Measurements from ENCODE around the gene ARMS2.
A peak's percentile ranks its signal among the peaks of the same experiment; 100 is the strongest.

ARMS2 gene, protein sequence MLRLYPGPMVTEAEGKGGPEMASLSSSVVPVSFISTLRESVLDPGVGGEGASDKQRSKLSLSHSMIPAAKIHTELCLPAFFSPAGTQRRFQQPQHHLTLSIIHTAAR

DNA sequence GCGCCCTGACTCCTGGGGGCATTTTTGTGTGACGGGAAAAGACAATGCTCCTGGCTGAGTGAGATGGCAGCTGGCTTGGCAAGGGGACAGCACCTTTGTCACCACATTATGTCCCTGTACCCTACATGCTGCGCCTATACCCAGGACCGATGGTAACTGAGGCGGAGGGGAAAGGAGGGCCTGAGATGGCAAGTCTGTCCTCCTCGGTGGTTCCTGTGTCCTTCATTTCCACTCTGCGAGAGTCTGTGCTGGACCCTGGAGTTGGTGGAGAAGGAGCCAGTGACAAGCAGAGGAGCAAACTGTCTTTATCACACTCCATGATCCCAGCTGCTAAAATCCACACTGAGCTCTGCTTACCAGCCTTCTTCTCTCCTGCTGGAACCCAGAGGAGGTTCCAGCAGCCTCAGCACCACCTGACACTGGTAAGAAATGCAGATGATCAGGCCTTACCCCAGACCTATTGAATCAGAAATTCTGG, at the start of gene ARMS2:
Gene ARMS2 (plus strand): TSS at position 51 of the 478 bp plus-strand sequence. CDS start 75 bp downstream, at position 126.
- no peak for DNase-seq

DNA sequence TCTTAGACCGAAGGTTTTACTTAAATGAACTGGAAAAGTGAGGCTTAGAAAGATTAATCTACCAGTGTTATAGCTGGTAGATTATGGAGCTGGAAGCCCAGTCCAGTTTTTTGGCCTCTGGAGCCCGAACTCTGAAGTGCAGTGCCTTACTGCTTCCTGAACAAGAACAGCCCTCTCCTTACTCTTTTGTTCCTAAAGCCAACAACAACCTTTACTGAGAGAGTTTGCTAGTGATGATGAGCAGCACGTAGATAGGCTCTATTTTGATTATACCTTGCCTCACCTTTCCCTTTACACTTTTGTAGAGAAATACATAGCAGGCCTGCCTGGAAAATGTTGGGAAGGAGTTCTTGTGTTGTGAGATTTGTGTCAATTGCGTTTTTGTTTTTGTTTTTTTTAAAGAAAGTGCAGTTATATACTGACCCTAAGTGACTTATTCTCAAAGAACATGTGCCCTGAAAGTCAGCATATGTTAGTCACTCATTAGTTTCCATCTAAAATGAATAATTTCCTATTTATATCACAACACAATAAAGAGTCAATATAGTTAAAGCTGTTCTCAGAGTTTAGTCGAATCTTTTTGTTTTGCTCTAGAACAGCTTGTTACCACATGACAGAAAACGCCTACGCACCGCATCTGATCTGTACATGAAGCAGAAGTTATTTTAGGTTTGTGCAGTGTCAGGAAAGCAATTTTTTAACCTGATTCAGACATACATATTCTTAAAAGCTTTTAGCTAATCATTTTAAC, 46.9 kb upstream of the ARMS2 start:
- peak in 1 of 2 donors; percentile 44 for DNase-seq

DNA sequence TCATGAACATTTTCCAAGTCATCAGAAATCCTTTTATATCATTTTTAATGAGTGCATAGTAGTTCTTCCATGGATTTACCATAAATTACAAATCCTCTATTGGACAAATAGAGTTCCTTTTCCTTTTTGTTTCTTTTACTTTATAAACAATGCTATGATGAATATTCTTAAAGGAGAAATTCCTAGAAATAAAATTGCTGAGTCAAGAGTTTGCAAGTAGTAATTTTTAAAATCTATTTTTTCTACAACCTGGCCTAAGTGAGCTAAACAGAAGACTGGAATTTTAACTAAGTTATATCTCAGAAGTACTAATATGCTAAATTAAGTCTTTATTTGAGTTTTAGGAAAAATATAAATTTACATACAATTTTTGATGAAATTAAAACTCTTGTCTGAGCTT, 41.1 kb upstream of the ARMS2 start:
- no peak for DNase-seq

DNA sequence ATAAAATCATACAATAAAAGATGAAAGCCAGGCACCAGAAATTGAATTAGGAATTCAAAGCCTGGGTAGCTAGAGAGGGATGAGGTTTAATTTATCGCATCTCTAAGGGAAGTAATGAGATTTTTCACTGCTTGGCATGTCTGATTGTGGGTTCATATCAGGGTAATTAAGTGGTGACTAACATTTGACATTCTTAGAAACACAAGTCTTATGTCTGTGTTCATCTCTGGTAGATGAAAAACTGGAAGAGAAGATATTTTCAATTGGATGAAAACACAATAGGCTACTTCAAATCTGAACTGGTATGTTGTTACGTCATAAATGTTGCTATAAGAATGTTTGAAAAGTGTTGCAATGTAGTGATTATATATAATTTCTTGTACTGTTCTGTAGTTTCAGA, 36.8 kb upstream of the ARMS2 start:
- no peak for DNase-seq

DNA sequence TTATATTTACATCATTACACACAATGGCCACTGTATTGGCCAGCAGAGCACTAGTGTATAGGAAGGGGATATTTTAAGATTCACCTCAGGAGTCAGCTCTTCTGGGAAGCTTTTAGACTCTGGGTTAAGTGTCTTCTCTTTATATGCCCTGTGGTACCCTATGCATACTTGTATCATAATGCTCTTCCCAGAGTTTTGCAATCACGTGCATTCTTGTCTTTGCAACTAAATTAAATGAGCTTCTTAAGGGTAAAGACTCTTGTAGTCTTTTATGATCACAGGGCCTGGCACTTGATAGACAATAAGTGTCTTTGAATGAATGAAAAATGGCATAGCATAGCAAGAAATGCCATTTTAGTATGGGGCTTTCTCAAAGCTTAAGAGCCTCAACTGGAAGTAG, 35.4 kb upstream of the ARMS2 start:
- DNase-seq: no peak

DNA sequence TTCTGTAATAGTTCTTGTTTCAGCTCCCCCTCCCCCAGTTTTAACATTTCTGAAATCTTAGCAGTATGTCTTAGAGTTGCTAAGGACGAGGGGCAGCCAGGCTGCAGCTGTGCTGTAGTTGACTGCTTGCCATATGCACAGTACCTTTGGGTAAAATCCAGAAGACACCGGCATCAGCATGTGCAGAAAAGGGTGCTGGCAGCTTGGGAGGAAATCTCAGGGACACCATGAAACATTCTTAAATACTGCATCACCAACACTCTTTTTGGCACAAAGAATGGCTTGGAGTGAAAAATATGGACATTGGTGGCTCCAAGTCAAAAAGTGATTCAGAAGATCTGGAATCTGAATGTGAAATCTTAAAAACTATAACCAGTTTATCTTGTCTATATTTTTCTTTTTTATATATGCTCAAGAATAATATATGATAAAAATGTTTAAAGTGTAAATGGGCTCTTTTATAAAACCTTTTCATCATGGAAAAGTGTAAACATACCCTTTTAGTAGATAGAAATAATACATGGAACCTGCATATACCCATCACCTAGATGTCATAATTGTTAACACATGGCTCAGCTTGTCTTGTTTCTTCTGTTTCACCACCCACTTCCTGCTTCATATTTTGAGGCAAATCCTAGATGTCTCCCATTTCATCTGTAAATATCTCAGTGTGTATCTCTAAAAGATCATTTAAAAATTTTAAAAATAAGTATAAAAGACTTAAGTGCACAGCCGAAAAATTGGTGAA, 34.4 kb upstream of the ARMS2 start:
- DNase-seq: no peak

DNA sequence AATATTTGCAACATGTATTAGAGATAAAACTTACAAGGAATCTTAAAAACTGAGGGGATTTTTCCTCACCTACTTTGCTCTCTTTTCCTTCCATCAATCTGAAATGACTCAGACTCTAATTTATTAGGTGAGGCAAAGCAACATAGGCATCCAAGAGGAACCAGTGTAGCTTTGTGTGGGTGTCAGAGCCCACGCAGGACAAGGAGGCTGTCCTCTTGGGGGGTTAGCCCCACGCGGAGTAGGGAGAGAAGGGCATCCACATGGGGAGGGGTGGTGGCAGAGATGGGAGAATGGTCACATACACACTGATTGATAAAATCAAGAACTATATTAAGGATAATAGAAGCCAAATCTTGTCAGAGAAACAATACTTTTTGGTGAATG, 33.8 kb upstream of the ARMS2 start:
- DNase-seq: no peak

DNA sequence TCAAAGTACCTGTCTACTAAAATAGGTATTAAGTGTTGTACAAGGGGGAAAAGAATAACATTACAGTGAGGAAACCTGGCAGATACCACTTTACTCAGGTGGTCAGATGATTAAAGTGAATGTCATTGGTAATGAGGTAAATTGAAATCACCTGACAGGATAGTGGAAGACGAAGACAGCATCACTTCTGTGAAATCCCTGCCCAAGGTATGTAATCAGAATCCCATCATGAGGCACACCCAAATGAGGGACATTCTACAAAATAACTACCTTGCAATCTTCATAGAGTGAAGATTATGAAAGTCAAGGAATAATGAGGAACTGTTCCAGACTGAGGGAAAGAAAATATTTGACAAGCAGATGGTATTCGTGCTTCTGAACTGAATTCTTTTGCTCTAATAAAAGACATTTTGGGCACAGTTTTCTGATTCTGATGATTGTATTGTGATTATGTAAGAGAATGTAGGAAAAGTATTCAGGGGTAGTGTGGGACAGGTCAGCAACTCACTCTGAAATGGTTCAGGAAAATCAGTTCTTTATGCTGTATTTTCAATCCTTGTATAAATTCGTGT, 33.3 kb upstream of the ARMS2 start:
- DNase-seq: no peak

DNA sequence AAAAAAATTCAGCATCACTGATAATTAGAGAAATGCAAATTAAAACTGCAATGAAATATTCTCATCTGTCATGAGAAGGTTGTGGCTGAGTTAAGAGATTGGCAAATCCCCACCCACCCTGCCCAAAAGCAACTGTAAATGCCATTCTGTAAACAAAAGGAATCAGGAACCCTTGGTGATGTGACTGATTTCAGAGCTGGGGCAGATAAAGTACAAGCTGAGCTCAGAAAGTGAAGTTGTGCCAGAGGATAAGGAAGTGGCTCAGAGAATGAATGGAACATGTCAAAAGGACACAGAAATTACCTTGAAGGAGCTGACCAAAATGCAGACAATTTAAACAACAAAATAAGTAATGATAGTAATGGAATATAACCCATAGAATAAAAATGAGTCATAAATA, 32.7 kb upstream of the ARMS2 start:
- no peak for DNase-seq

DNA sequence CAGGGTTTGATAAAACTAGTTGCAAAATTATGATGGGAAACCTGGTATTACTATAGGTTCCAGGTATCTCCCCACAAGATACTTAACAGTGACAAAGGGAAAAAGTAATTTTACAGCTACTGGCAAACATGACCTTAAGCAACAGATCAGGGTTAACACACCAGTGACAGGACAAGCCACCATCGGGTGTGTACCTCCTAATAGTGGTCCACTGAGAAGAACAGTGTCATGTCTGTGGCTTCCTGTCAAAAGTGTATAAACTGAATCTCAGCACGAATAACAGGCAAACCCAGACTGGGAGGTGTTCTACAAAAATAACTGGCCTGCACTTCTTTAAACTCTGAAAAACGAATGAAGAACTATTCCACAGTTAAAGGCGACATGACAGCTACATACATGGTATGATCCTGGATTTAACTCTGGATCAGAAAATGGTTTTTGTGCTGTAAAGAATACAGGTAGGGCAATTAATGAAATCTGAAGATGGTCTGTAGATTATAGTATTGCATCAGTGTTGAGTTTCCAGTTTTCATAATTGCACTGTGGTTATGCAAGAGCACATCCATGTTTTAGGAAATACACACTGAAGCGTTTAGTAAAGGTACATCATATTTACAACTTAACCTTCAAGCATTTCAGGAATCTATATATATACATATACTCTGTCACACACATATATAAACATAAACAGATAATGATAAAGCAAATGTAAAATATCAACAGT, 32.0 kb upstream of the ARMS2 start:
- DNase-seq: no peak

DNA sequence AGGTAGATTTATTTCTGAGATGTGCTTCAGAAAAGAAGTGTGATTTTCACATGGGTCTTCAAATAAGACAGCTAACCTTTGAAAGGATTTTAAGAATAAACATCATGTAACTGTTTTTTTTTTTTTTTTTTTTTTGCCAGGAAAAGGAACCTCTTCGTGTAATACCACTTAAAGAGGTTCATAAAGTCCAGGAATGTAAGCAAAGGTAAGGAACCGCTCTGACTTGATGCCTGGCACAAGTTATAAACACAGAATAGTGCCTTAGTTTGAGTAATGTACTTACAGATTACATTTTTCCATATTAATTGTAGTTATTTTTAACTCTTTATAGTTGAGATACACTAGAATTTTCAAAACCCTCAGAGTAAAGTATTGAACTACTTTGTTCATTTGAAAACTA, 30.4 kb upstream of the ARMS2 start:
- no peak for DNase-seq

DNA sequence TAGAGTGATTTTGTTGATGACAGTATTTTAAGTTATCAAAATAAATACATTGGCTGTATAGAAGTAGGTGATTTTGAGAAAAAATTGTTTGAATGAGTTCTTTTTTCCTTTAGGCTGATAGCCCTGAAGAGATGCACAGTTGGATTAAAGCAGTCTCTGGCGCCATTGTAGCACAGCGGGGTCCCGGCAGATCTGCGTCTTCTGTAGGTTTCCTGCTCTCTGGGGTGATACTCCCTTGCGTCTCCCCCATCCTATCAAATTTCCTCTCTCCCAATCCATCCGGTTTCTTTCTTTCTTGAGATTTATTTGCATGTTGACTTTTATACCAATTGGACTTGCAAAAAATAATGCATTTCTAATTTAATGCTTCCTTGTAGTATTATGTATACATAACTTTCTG, 27.6 kb upstream of the ARMS2 start:
- DNase-seq: no peak

DNA sequence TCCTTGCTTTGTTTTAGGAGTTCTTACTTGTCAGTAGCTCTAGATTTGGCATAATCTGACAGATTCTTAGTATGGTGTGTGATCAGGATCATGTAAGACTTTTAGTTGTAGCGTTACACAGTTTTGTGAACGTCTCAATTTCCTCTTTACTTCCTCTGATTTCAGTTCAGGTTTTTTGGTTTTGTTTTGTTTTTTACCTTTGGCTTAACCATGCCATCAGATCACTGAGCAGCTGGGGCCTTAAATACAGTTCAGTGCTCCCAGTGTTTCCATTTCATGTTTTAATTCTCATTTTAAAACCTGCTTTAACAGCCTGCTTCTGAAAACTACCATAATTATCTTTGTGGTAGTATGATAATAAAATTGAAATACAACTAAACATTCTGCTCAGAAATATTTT, 27.2 kb upstream of the ARMS2 start:
- DNase-seq: no peak

DNA sequence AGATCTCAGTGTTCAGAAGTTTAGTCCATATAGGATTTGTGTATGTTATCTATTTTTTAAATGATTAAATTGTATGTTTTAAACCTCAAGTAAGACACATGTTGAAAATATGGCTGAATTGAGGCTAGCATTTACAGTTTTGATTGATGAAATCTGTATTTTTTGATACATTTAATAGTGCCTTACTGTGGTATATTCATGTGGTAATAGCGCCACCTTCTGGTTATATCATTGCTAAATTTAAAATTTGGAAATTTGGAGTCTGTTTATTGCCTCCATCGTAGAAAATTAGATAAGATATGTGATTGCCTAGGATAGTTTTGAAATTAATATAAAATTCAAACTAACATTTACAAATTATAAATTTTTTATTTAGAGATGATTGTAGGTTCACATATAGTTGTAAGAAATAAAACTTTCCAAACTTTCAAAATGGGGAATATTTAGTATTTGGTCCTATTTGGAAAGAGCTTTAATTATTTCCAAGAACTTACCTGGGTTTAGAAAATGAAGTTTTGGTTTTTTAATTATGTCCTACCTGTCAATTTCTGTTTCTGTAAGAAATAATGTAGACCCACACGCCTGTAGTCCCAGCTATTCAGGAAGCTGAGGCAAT, 19.1 kb upstream of the ARMS2 start:
- no peak for DNase-seq

DNA sequence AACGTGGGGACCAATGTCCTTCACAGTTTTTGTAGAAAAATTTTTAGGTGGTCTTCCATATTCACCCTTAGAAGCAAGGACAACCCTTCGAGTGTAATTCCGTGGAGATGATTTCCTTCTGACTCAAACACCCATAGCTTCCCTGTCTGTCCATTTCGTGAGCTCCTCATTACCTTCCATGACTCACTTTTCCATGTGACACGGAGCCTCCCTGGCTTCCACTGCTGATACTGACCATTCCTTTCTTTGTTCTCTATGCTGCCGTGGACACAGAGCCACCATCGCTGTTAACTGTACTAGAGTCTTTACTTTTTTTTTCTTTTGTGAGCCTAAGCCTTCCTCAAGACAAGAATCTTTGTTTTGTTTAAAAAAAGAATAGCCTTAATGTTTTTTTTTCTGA, 12.5 kb upstream of the ARMS2 start:
- no peak for DNase-seq

DNA sequence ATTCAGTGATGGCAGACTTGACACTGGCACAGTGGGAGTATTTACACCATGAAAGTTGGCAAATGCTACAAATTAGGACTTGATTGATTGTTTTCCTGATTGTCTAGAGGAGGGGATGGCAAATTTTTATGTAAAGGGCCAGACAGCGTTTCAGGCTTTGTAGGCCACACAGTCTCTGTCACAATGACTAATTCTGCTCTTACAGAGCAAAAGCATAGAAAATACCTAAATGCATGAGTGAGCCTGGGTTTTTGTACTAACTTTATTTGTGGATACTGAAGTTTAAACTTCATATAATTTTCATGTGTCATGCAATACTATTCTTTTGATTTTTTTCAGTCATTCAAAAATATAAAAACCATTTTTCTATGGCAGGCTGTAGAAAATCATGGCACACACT, 9.0 kb upstream of the ARMS2 start:
- no peak for DNase-seq

DNA sequence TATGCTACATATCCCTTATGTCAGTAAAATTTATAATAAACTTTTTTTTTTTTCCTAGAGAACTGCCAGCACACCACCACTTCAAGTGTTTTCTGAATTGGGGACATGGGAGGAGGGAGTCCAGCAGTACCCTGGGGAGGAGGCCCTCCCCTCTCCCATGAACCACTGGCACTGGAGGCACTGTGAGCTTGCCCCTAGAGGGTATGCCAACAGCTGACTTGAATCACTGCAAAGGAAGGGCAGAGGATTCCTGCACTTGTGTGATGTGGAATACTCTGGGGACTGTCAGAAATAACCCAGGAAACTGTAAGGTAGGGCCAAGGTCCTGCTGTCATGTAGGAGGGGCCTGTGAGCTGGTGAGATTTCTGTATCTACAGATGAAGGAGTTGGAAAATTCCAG, 8.5 kb upstream of the ARMS2 start:
- DNase-seq: no peak

DNA sequence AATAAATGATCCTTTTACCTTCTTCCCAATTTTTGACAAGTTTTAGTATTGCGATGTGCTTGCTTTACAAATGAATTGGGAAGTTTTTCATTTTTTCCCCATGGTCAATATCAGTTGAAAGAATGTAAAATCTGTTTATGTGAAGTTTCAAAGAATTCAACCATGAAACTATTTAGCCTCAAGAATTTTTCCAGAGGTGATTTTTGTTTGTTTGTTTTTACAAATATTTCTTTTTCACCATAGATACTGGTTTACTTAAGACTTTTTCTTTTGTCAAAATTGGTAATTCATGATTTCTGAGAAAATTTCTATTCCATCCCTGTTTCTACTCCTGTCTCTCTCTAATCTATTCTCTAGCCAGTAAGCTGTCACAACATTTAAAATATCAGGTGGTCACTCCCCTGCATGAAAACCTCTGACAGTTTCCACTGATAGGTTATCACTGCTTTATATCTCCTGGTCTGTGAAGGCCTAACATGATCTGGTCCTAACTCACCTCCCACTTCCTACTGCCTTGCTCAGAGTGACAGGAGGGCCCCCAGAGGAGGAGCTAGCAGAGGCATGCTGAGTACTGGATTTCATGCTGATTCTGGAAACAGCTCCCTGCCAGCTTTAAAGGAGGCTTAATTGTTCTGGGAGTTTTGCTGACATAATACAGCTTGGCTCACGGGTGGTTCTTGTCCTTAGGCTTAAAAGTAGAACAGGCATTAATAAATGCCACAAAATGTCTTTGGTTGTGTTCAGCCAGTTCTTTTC, 7.6 kb upstream of the ARMS2 start:
- DNase-seq: no peak

DNA sequence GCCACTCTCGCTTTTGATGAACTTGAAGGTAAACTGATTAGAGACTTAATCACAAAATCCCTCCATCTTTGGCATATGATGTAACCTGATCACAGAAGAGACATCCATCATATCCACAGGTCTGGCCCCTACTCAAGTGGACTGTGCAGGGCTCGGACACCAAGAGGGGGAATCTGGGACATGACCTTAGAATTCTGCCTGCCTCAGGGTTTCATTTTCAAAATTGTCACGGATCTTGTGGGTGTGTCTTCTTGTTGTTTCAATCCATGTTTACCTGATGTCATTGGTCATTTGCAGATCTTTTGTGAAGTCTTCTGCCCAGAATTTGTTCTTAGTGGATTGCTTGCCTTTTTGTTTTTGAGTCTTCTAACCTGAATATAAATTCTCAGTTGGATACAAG, 5.9 kb upstream of the ARMS2 start:
- DNase-seq: no peak

DNA sequence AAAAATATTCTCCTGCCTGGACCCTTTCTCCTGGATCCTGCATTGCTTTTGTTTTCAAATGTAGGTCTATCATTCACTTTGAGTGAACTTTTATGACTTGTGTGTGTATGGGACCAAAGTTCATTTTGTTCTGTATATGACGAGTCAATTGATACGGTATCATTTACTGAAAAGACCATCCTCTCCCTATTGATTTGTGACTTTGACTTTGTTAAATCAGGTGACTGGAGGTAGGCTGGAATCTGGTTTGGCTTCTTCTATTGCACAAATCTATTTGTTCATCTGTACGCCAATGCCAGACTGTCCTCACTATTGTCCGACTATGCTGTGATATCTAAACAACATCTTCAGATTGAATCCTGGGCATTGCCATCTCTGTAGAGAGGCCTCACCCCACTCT, 5.3 kb upstream of the ARMS2 start:
- no peak for DNase-seq

DNA sequence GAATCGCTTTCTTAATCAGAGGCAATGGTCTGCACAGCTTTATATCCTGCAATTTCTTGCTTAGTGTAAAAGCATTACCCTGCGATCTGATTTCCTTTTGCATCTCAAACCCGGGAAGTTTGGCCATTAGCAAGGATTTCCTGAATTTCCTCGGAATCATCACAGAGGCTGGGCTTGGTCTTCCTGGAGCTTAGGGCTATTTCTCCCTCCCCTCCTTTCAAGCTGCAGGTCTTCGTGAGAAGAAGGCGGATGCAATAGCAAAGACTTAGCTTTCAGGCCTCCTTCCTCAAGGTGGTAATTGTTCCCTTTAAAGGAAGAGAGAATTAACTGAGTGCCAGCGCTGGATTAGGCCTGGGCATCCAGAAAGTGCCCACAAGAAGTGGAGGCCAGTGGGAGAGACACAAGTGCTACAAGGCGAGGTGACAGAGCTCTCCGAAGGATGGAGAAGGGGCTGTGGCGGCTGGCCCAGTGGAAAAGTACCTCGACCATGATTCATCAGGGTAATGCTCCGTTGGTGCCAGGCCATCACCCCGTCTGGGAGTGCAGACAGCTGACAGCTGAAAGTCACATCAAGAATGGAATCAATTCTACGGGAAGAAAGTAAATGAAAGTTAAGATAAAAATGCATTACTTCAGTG, 4.0 kb upstream of the ARMS2 start:
- DNase-seq: no peak

DNA sequence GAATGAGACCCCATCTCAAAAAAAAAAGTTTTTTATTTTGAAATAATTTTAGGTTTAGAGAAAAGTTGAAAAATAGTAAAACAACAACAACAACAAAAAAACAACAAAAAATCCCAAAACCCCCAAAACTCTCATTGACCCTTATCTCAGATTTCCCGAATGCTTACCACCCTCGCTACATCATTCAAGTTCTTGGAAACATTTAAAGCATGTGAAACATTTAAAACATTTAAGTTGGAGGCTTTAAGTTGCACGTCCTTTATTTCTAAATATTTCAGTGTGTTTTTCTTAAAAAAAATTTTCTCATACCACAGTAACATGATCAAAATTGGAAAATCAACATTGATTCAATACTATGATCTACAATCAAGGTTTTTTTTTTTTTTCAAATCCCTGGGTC, 382 bp upstream of the ARMS2 start:
- no peak for DNase-seq

Data from stimulated activated CD4-positive, alpha-beta T cell treated with anti-CD3 and anti-CD28 coated beads, Interleukin-2, amount 100 ng/mL, for 24 hours (primary cell).